Subcutaneous adipose tissue (tissue), 4 donors: Measurements from ENCODE around the gene LENEP. TPM values are rescaled to one million over a fixed set of nuclear protein-coding genes. Genes with fewer than 3 reads are reported as not detected.

Experiments
- CTCF ChIP-seq: fragments of 450-650 bp; IDR thresholded peaks from one replicate; pipeline ENCODE4 v1.5.1; 2016; ENCODE audit warnings: low read depth, mild to moderate bottlenecking, control low read depth, antibody characterized with exemption, moderate library complexity
- total RNA-seq, 4 donors: library from RNA; depleted of rRNA; stranded (reverse); fragments of >200 nt; gene quantifications; one replicate each; pipeline ENCODE4 v1.1.0, GENCODE V29; 2016

Gene LENEP
- total RNA-seq, 4 donors from 2014 or later, result not detected

DNA sequence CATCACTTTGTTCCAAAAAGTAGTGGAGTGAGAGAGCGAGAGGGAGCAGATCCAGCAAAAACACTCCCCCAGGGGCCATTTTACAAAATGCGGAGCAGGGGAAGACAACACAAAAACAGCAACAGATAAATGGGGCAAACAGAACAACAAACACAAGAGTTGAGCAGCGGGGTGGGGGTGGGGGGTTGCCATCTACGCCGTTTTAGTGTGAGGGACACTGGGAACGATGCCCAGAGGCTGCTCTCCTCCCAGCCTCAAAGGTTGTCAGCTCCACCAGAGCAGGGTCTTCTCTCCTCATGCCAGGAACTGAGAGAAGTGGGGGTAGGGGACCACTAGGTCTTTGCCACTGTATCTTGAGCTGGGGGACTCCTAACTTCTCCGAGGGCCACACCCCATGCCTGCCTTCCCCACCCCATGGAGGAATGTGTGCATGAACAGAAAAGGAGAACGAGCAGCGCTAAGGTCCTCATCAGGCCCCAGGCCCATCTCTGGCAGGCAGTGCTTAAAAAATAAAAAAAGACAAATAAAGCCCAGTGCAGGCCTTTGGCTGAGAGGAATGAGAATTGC lies 36.2 kb upstream of the LENEP start:
- TF ChIP-seq CTCF, result no peak

DNA sequence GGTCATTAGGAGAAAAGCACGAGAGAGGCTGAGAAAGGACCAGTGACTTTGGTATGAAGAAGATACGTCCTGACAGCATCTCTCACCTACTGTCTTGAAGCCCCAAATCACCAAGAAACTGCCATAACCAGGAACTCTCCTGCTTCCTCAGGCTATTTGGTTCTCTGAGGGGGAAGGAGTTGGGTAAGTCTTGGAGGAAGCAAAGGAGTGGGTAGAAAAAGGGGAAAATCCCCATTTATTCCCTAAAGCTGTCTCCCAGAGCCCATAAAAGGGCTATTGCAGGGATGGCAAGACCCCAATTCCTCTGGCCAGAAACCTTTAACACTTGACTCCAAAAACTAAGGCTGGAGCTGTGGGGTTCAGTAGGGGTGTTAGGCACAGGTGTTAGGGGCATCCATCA lies 35.4 kb upstream of the LENEP start:
- TF ChIP-seq CTCF, result no peak

DNA sequence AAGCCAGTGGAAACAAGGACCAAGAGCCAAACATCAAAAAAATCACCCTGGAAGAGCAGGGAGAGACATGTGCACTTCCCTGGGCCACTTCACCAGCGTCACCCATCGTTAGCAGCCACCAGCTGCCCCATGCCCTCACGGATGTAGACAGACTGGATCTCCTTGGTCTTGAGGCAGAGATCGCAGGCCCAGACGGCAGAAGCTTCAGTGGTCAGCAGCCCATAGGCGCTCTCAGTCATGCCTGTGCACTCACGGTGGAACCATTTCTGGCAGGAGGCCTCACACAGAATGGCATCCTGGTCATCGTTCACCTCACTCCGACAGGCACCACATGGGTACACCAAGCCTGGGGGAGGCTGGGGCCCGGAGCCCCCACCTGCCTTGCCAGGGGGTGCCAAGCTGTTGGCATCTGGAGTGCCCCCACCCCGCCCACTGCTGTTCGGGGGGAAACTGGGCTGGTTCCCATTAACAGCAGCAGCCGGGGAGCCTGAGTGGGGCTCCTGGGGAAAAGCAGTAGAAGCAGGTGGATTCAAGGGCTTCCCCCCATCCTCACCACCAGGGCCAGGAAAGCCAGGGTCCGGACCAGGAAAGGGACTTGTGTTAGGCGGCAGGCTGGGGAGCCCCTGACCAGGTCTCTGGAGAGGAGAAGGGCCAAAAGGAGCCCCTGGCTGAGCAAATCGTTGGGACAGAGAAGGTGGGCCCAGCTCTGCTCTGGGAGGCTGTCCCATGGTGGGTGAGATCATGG lies 34.5 kb upstream of the LENEP start:
- TF ChIP-seq CTCF, result no peak

DNA sequence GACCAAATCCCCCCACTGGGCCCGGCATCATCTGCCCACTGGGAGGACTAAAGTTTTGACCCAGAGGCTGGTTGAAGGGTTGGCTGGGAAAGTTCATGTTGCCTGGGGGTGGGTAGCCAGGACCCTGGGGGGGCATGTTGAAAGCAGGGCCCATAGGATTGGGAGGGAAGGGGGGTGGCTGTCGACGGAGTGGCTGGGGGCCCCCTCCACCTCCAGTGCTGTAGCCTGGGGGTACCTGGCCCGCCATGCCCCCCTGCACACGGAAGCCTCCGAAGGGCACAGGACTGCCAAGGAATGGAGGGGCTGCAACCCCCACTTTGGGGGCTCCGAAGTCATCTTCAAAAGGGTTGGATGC lies 34.0 kb upstream of the LENEP start:
- no peak for TF ChIP-seq CTCF

DNA sequence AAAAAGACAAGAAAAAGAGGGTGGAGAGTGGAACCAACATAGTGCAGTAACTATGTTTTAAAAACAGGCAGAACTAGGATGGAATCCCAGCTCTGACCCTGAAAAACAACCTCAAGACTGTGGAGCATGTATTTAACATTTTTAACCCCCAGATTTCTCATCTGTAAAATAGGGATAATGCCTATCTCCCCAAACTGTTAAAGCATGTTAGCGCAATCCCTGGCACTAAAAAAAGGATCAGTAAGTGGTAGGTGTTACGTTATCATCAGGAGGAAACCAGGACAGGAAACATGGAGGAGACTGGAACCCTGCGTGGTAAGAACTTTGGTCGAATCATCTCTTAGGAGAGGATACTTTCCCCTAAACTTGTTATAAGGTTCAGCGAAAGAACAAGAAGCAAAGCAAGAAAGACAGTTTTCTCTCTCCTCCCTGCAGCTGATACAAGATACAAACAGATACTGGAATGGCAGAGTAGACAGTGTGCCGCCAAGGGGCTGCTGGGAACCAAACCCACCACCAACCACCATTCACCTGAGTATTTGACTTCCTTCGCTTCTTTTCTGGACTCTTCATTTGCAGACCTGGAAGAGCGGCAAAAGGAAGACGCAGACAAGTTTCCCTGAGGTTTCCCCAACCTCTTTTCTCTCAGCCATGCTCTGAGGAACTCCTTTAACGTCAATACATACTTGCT lies 32.8 kb upstream of the LENEP start:
- no peak for TF ChIP-seq CTCF

GRCh38 chr1:154961207-154962155 lies 31.9 kb upstream of the LENEP start, which contains the start of gene PYGO2:
Gene PYGO2 (minus strand): TSS chr1:154961782. CDS start chr1:154961576, 206 bp downstream.
- no peak for TF ChIP-seq CTCF
